WTC11 (cell line): ENCODE data around the gene MYO7B.

Experiments
- ARID4B ChIP-seq: sonication (generic); formaldehyde crosslinking; IDR thresholded peaks from 2 replicates; pipeline ENCODE4 v1.8.0; 2023; ENCODE audit warnings: missing genetic modification reagents, mild to moderate bottlenecking, borderline replicate concordance
- ATF3 ChIP-seq: sonication (generic); formaldehyde crosslinking; conservative IDR thresholded peaks from 2 replicates; pipeline ENCODE4 v1.8.1; 2022; ENCODE audit warnings: mild to moderate bottlenecking, missing genetic modification reagents
- CTCF ChIP-seq: fragments of 200-600 bp; IDR thresholded peaks from 2 replicates; pipeline ENCODE4 v1.8.0; 2022; ENCODE audit warnings: antibody characterized with exemption
- FOXK1 ChIP-seq: sonication (generic); formaldehyde crosslinking; IDR thresholded peaks from 2 replicates; pipeline ENCODE4 v1.8.0; 2022; ENCODE audit warnings: mild to moderate bottlenecking, moderate library complexity, missing genetic modification reagents
- PREB ChIP-seq: sonication (generic); formaldehyde crosslinking; IDR thresholded peaks from 2 replicates; pipeline ENCODE4 v1.8.1; 2022; ENCODE audit warnings: mild to moderate bottlenecking, missing genetic modification reagents, moderate library complexity, borderline replicate concordance
- TCF7 ChIP-seq: sonication (generic); formaldehyde crosslinking; IDR thresholded peaks from 2 replicates; pipeline ENCODE4 v1.8.0; 2022; ENCODE audit warnings: mild to moderate bottlenecking, low read depth, missing genetic modification reagents, moderate library complexity
- ZNF121 ChIP-seq: sonication (generic); formaldehyde crosslinking; IDR thresholded peaks from 2 replicates; pipeline ENCODE4 v1.8.0; 2023; ENCODE audit warnings: missing genetic modification reagents

GRCh38 chr2:127630864-127631540 lies 95.5 kb downstream of the MYO7B start:
- TF ChIP-seq ARID4B (CRISPR knock-in tag) (no peak), FOXK1 (CRISPR knock-in tag) (no peak), TCF7 (no peak), PREB (CRISPR knock-in tag) (no peak), CTCF (no peak), ZNF121 (CRISPR knock-in tag) (no peak), ATF3 (no peak)
